Hepatocyte (in vitro differentiated cells): ENCODE data around the gene EEF2KMT. TPM values are rescaled to one million over a fixed set of nuclear protein-coding genes. Genes with fewer than 3 reads are reported as not detected.

Experiments
- DNase-seq: peaks from one replicate; pipeline ENCODE4 v3.0.0-alpha.2; 2016; ENCODE audit warnings: low spot score
- H2AFZ ChIP-seq: fragments of 200-600 bp; sonication (generic); 2 replicates; pipeline ENCODE4 v1.6.0; 2016; ENCODE audit warnings: antibody characterized with exemption, mild to moderate bottlenecking
- H3K27ac ChIP-seq: fragments of 200-600 bp; sonication (generic); 2 replicates; pipeline ENCODE4 v1.5.1; 2016; ENCODE audit warnings: mild to moderate bottlenecking
- H3K27me3 ChIP-seq: fragments of 200-600 bp; sonication (generic); 2 replicates; pipeline ENCODE4 v1.6.1; 2016
- H3K36me3 ChIP-seq: fragments of 200-600 bp; sonication (generic); replicated peaks from 2 replicates; pipeline ENCODE4 v1.5.1; 2016; ENCODE audit warnings: low read depth; ENCODE audit not compliant: insufficient read depth
- H3K4me1 ChIP-seq: fragments of 200-600 bp; sonication (generic); 2 replicates; pipeline ENCODE4 v1.5.1; 2016; ENCODE audit warnings: mild to moderate bottlenecking, moderate library complexity; ENCODE audit not compliant: insufficient read depth
- H3K4me2 ChIP-seq: fragments of 200-600 bp; sonication (generic); 2 replicates; pipeline ENCODE4 v1.6.0; 2016
- H3K4me3 ChIP-seq: fragments of 200-600 bp; sonication (generic); 2 replicates; pipeline ENCODE4 v1.5.1; 2016; ENCODE audit warnings: mild to moderate bottlenecking
- H3K79me2 ChIP-seq: fragments of 200-600 bp; sonication (generic); 2 replicates; pipeline ENCODE4 v1.6.0; 2017; ENCODE audit warnings: mild to moderate bottlenecking
- H3K9me2 ChIP-seq: fragments of 200-600 bp; sonication (generic); replicated peaks from 2 replicates; pipeline ENCODE4 v1.6.0; 2017; ENCODE audit warnings: mild to moderate bottlenecking; ENCODE audit not compliant: insufficient read depth
- H3K9me3 ChIP-seq: fragments of 200-600 bp; sonication (generic); 2 replicates; pipeline ENCODE4 v1.5.1; 2016; ENCODE audit warnings: low read depth, mild to moderate bottlenecking
- H4K20me1 ChIP-seq: fragments of 200-600 bp; sonication (generic); 2 replicates; pipeline ENCODE4 v1.6.0; 2016; ENCODE audit warnings: mild to moderate bottlenecking; ENCODE audit not compliant: insufficient read depth, poor library complexity, severe bottlenecking
- CTCF ChIP-seq: fragments of 200-600 bp; sonication (generic); IDR thresholded peaks from 2 replicates; pipeline ENCODE4 v1.5.1; 2016; ENCODE audit warnings: antibody characterized with exemption, mild to moderate bottlenecking; ENCODE audit not compliant: poor library complexity
- EZH2 ChIP-seq: fragments of 200-600 bp; sonication (generic); IDR thresholded peaks from 2 replicates; pipeline ENCODE4 v1.6.1; 2016; ENCODE audit warnings: antibody characterized with exemption, mild to moderate bottlenecking, borderline replicate concordance
- EZH2phosphoT487 ChIP-seq: fragments of 200-600 bp; sonication (generic); IDR thresholded peaks from one replicate; pipeline ENCODE4 v1.6.1; 2018; ENCODE audit warnings: antibody characterized with exemption, mild to moderate bottlenecking, low read depth, moderate library complexity; ENCODE audit not compliant: unreplicated experiment, severe bottlenecking
- WGBS: methylation state at CpG from one replicate; pipeline ENCODE4 v1.1.6; 2016; ENCODE audit warnings: low lambda C conversion rate; ENCODE audit errors: missing lambda C conversion rate; 5-methylcytosine and 5-hydroxymethylcytosine counted together
- polyA plus RNA-seq: library from polyadenylated mRNA; unstranded; fragments of >200 nt; fragmentation: Nextera tagmentation; extraction: Ambion mirVana; gene quantifications from 2 replicates; pipeline ENCODE4 v1.2.1, GENCODE V29; 2016
- total RNA-seq: library from RNA; depleted of rRNA; stranded (reverse); fragments of >200 nt; gene quantifications from 2 replicates; pipeline ENCODE4 v1.2.3, GENCODE V29; 2014

EEF2KMT gene
- total and polyA plus RNA-seq, 2 experiments from 2014 or later: 5.8 to 16.7 TPM

- Histone ChIP-seq H3K27me3 (no peaks in the 10 kb centered on the region), H4K20me1 (no peaks in the 10 kb centered on the region), H3K27ac (peak overlapping the region; percentile 86), H2AFZ (peak overlapping the region; percentile 89), H3K4me3 (peak overlapping the region; percentile 83), H3K9me2 (no peaks in the 10 kb centered on the region), H3K4me1 (peaks cover 7% of the 10 kb centered on the region), H3K4me2 (peak overlapping the region; percentile 85), H3K36me3 (no peaks in the 10 kb centered on the region), H3K79me2 (peaks cover 28% of the 10 kb centered on the region), H3K9me3 (no peaks in the 10 kb centered on the region)
- WGBS: 62% methylated on average over 12 of the region's 12 CpGs
- TF ChIP-seq EZH2: no peak
- DNase-seq: no peak
These were observed 25.0 kb downstream of the EEF2KMT start for GRCh38 chr16:5072334-5073278.

- TF ChIP-seq EZH2phosphoT487 (no peak), CTCF (no peak)
- Histone ChIP-seq H3K27me3 (no peaks in the 10 kb centered on the region), H3K27ac (peak within 1 kb of the TSS; percentile 86), H3K9me2 (no peaks in the 10 kb centered on the region), H3K4me2 (peak within 1 kb of the TSS; percentile 85), H3K4me3 (peak within 1 kb of the TSS; percentile 83), H3K4me1 (peaks cover 7% of the 10 kb centered on the region), H3K9me3 (no peaks in the 10 kb centered on the region), H3K79me2 (peaks cover 28% of the 10 kb centered on the region), H3K36me3 (no peaks in the 10 kb centered on the region), H4K20me1 (no peaks in the 10 kb centered on the region), H2AFZ (peak within 1 kb of the TSS; percentile 89)
- peak; percentile 95 for DNase-seq
- WGBS: 2% methylated on average over 53 of the region's 53 CpGs
These were observed 25.8 kb downstream of the EEF2KMT start, which contains the start of gene ALG1 for GRCh38 chr16:5071681-5072333. TSS of gene ALG1 (plus strand) at chr16:5071843. CDS start at chr16:5071850, 7 bp downstream.

- no peaks in the 10 kb centered on the region for H3K9me3 ChIP-seq
- H3K4me3 ChIP-seq: no peak overlapping the region
- no peaks in the 10 kb centered on the region for H3K36me3 ChIP-seq
- peak overlapping the region; percentile 86 for H3K27ac ChIP-seq
- no peaks in the 10 kb centered on the region for H3K27me3 ChIP-seq
- peaks cover 28% of the 10 kb centered on the region for H3K79me2 ChIP-seq
- no peaks in the 10 kb centered on the region for H3K9me2 ChIP-seq
- TF ChIP-seq CTCF (no peak), EZH2phosphoT487 (no peak), EZH2 (no peak)
- peaks cover 7% of the 10 kb centered on the region for H3K4me1 ChIP-seq
- no peaks in the 10 kb centered on the region for H4K20me1 ChIP-seq
- peak overlapping the region; percentile 85 for H3K4me2 ChIP-seq
- no peak for DNase-seq
- WGBS: 70% methylated on average over 7 of the region's 7 CpGs
- peak overlapping the region; percentile 89 for H2AFZ ChIP-seq
These were observed 26.3 kb downstream of the EEF2KMT start for GRCh38 chr16:5071341-5071680.
